ENCODE measurements around the gene NAA20. TPM values are rescaled to one million over a fixed set of nuclear protein-coding genes. Genes with fewer than 3 reads are reported as not detected.

Gene NAA20, protein sequence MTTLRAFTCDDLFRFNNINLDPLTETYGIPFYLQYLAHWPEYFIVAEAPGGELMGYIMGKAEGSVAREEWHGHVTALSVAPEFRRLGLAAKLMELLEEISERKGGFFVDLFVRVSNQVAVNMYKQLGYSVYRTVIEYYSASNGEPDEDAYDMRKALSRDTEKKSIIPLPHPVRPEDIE
- total RNA-seq: 42.2 and 62.3 TPM in 2 replicates
- polyA plus RNA-seq (2012): 72.3 TPM

- peak; percentile 91 for DNase-seq (ENCODE audit: low read depth)
Observed at GRCh38 chr20:20017001-20017843, at the start of gene NAA20. Gene NAA20 (plus strand): TSS chr20:20017362. CDS start chr20:20017397, 35 bp downstream.

DNA sequence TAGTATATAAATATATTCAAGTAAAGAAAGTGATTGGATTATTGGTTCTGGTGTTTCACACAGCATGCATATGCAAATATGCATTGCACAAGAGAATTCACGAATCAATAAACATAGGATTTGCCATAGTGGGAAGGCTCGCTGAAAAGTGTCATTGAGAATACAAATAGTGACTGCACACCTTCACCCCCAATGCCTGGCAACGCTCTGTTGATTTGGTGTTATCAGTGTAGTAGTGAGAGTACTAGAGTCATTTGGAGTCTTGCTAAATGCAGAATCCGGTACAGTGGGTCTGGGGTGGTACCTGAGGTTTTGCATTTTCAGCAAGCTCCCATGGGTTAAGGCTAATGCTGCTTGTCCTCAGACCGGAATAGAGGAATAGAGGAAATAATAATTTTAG, 49.7 kb upstream of the NAA20 start:
- no peak for DNase-seq (ENCODE audit: low read depth)

DNA sequence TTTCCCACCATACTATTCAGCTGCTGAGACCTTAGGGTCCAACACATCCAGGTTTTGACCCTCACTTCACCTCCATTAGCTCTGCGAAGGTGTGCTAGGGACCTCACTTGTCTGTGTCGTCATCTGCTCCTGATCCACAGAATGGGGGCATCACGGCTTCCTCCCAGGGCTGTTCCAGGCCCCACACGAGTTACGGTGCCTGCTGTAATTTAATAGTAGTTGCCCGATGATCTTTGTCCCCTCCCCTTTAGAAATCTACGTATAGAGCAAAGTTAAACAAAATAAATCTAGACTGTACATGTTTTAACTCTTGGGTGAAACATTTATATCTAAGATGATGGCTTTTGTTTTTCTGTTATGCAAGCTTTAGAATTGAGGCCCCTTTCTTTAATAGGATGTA, 49.1 kb upstream of the NAA20 start:
- no peak for DNase-seq (ENCODE audit: low read depth)

- no peak for DNase-seq (ENCODE audit: low read depth)
Observed at GRCh38 chr20:19968466-19969073, 48.6 kb upstream of the NAA20 start.

DNA sequence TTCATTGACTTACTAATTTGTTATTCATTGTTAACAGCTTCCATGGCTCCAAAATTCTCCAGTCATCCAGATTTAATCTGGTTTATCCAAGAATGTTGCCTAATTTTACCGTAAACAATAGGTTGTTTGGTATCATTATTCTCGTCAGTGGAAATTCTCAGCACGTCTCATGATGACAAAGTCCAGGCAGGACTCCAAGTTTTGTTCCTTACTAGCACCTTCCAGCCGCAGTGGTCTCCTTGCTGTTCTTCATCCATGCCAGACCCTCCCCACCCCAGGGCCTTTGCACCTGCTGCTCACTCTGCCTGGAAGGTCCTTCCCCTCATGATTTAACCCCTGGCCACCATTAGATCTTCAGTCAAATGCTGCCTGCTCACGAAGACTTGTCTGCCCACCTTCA, 48.1 kb upstream of the NAA20 start:
- no peak for DNase-seq (ENCODE audit: low read depth)

DNA sequence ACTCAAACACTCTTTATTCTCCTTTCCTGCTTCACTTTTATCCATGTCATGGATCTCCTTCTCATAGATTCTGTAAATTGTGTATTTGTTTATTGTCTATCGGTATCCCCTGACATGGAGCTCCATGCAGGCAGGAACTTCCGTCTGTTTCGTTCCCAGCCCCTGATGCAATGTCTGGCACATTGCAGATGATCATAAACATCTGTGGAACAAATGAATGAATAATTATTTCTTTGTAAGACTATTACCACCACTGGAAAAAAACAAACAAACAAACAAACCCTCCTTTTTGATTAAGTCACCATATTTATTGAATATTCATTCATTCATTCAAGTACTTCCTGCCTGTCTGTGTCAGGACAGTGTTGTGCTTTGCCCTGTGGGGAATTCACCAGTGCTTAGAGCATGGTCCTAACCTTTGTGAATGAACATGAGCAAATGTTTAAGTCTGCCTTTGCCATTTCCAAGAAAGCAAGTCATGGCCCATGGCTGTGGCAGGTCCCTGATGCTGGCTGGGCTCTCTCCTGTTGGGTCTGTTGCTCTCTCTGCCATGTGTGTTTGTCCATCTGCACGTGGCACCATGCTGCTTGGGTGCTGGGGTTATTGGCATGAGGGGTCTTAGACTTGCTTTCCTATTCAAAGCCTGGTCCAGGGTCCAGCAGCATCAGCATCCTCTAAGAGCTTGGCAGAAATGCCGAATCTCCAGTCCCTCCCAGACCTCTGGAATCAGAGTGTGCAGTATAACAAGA, 47.5 kb upstream of the NAA20 start:
- no peak for DNase-seq (ENCODE audit: low read depth)

DNA sequence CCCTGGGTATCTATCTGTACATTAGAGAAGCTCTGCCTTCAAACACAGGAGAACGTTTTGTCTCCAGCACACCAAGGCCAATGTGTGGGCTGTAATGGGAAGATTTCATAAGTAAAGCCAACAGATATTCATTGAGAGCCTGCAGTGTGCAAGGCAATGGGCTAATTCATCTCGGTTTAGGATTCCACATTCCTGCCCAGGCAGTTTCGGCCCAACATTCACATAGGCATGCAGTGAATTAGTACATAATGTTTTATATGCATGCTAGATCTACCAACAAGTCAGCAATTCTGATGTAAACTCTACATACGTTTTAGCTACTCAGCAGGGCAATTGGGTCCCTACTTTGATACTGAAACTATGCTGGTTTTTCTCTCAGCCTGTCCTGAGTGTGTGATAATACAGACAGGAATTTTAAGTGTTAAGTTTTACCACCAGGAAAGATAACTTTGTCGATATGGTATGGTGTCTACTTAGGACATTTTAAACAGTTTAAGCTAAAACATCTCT, 46.9 kb upstream of the NAA20 start:
- no peak for DNase-seq (ENCODE audit: low read depth)

DNA sequence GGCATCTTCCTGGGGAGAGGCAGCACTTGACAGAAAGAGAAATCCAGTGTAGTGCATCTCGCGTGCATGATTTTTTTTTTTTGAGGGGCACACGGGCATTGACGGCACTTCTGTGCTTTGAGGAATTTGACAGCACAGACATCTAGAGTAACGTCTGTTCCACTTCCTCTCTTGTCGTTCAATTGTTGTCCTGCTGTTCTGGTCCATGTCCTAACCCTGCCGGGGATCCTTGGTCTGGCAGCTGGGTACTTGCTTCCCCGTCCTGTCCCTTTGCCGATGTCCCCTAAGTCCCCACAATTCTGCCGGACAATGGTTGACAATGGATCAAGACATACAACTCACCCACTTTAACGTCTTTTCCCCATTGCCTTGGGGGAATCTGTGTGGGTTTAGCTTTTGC, 46.0 kb upstream of the NAA20 start:
- DNase-seq (ENCODE audit: low read depth): no peak

GRCh38 chr20:19973961-19974629, 43.1 kb upstream of the NAA20 start:
- peak; percentile 90 for DNase-seq (ENCODE audit: low read depth)

- peak; percentile 93 for DNase-seq (ENCODE audit: low read depth)
Observed at GRCh38 chr20:19974630-19975435, 42.3 kb upstream of the NAA20 start.

DNA sequence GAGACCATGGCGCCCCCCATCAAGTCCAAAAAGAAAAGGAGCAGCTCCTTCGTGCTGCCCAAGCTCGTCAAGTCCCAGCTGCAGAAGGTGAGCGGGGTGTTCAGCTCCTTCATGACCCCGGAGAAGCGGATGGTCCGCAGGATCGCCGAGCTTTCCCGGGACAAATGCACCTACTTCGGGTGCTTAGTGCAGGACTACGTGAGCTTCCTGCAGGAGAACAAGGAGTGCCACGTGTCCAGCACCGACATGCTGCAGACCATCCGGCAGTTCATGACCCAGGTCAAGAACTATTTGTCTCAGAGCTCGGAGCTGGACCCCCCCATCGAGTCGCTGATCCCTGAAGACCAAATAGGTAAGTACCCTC, 41.7 kb upstream of the NAA20 start:
- peak; percentile 39 for DNase-seq (ENCODE audit: low read depth)

DNA sequence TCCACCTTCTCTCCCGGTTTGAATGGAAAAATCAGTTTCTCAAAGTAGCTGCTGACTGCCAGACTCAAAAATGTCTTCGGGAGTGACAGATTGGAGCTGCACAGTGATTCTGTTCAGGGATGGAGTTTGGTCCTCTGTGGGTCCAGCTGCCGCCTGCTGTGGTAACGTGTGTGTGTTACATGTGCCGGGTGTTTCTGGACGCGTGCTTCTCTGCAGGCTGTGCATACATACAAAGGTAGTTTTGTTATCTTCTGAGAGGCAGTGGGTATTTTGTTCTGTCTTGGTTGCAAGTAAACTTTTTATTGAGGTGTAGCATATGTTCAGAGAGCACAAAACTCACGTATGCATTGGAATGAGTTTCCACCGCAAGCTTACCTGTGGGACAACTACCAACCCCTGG, 41.3 kb upstream of the NAA20 start:
- peak; percentile 40 for DNase-seq (ENCODE audit: low read depth)

- DNase-seq (ENCODE audit: low read depth): peak; percentile 83
Observed at GRCh38 chr20:19976595-19977372, 40.4 kb upstream of the NAA20 start.

- DNase-seq (ENCODE audit: low read depth): peak; percentile 90
Observed at GRCh38 chr20:19977373-19977770, 39.8 kb upstream of the NAA20 start.

- DNase-seq (ENCODE audit: low read depth): no peak
Observed at GRCh38 chr20:19978511-19979210, 38.5 kb upstream of the NAA20 start.

- peak; percentile 57 for DNase-seq (ENCODE audit: low read depth)
Observed at GRCh38 chr20:19981031-19981451, 36.1 kb upstream of the NAA20 start.

DNA sequence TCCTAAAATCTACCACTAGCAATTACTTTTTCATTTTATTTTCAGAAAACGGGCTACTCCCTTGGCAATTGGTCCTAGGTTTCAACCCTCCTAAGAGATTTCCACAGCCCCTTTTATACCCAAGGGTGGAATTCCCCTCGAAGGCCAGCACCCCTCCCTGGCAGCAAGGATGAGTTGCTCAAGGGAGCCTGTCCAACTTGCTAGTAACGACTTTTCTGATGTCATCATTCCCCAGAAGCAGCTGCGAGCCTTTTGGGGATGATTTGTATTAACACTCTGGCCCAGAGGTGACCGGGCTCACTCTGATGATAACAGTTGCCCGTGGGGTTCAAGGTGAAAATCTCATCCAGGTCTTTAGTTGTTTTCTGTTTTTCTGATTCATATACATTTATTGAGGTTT, 30.7 kb upstream of the NAA20 start:
- peak; percentile 78 for DNase-seq (ENCODE audit: low read depth)

- no peak for DNase-seq (ENCODE audit: low read depth)
Observed at GRCh38 chr20:19987046-19987445, 30.1 kb upstream of the NAA20 start.

- no peak for DNase-seq (ENCODE audit: low read depth)
Observed at GRCh38 chr20:19990850-19991249, 26.3 kb upstream of the NAA20 start.
